ENCODE data around the gene HPSE2. TPM values are rescaled to one million over a fixed set of nuclear protein-coding genes. Genes with fewer than 3 reads are reported as not detected.

Gene HPSE2
- total RNA-seq, 2 donors from 2014 or later: 1.0 to 1.8 TPM

GRCh38 chr10:98463976-98464754 is 771.5 kb downstream of the HPSE2 start:
- Histone ChIP-seq H3K27ac (no peak overlapping the region), H3K4me3 (no peak overlapping the region), H3K36me3 (no peaks in the 10 kb centered on the region), H3K27me3 (no peaks in the 10 kb centered on the region), H3K4me1 (no peaks in the 10 kb centered on the region), H3K9me3 (no peaks in the 10 kb centered on the region), H3K9ac (ENCODE audit: low read depth in 2 of 2, low read length in 2 of 2) (no peak overlapping the region)
- intact Hi-C loops (cut with DNase I): loop anchor here (10.0 kb wide), 1 partner anchor 111 kb away; no protein-coding TSS in a partner anchor
- DNase-seq: no peak
- TF ChIP-seq, protein P1, sequence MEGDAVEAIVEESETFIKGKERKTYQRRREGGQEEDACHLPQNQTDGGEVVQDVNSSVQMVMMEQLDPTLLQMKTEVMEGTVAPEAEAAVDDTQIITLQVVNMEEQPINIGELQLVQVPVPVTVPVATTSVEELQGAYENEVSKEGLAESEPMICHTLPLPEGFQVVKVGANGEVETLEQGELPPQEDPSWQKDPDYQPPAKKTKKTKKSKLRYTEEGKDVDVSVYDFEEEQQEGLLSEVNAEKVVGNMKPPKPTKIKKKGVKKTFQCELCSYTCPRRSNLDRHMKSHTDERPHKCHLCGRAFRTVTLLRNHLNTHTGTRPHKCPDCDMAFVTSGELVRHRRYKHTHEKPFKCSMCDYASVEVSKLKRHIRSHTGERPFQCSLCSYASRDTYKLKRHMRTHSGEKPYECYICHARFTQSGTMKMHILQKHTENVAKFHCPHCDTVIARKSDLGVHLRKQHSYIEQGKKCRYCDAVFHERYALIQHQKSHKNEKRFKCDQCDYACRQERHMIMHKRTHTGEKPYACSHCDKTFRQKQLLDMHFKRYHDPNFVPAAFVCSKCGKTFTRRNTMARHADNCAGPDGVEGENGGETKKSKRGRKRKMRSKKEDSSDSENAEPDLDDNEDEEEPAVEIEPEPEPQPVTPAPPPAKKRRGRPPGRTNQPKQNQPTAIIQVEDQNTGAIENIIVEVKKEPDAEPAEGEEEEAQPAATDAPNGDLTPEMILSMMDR (IDR thresholded peaks at IDR 0.05): no peak

GRCh38 chr10:98463016-98463415 is 772.6 kb downstream of the HPSE2 start:
- Histone ChIP-seq H3K27me3 (no peaks in the 10 kb centered on the region), H3K27ac (no peak overlapping the region), H3K4me1 (no peaks in the 10 kb centered on the region), H3K9ac (ENCODE audit: low read depth in 2 of 2, low read length in 2 of 2) (no peak overlapping the region), H3K9me3 (no peaks in the 10 kb centered on the region), H3K4me3 (no peak overlapping the region), H3K36me3 (no peaks in the 10 kb centered on the region)
- intact Hi-C loops (cut with DNase I): loop anchor here (10.0 kb wide), 1 partner anchor 112 kb away; no protein-coding TSS in a partner anchor
- no peak for DNase-seq
- TF ChIP-seq, protein P1 (IDR thresholded peaks at IDR 0.05): no peak

DNA sequence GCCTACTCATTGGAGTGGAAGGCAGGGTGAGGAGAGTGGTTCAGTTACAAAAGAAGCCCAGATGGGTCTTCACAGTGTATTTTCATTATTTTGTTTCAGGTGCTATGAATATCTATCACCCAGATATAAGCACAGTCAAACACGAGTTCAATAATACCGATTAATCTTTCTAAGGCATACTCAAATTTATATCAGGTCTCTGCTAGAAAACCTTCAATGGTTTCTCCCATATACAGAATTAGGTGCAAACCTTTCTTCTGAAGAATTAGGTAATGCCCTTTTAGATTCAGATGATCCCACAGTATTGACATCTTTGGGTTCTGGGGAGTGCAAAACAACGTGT is 774.2 kb downstream of the HPSE2 start:
- Histone ChIP-seq H3K27me3 (no peaks in the 10 kb centered on the region), H3K27ac (no peak overlapping the region), H3K9ac (ENCODE audit: low read depth in 2 of 2, low read length in 2 of 2) (no peak overlapping the region), H3K4me1 (no peaks in the 10 kb centered on the region), H3K4me3 (no peak overlapping the region), H3K9me3 (no peaks in the 10 kb centered on the region), H3K36me3 (no peaks in the 10 kb centered on the region)
- DNase-seq: no peak
- TF ChIP-seq, protein P1 (IDR thresholded peaks at IDR 0.05): no peak
- intact Hi-C loops (cut with DNase I): loop anchor here (10.0 kb wide), 1 partner anchor 113 kb away; no protein-coding TSS in a partner anchor

DNA sequence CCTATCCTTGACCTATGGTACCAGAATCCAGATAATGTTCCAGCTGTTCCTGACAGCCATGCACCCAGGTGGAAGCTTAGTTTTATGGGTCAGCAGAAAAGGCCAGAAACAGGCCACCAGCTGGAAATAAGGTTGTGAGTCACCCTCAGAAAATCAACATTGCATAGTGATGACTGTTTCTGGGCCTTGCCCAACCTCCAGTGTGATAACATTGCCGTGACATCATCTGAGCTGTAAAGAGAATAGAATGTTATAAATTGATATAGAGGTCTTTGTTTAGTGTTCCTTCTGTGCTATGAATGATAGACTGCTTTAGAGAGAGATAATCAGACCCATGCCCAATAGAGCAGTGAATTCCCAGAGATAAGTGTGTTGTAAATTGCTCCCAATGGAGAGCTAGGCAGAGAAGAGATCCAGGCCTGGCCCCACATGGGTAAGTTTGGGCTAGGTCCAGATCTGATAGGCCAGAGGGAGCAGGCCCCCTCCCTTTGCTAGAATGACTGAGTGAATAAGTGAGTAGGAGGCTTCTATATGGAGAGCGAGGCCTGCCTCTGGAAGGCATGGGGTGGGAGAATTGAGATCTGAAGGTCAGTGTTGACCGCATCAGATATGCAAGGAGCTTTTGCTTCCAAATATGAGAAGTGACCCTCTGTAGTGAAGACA is 774.7 kb downstream of the HPSE2 start:
- no peak overlapping the region for H3K9ac ChIP-seq (ENCODE audit: low read depth in 2 of 2, low read length in 2 of 2)
- no peak overlapping the region for H3K4me3 ChIP-seq
- H3K36me3 ChIP-seq: no peaks in the 10 kb centered on the region
- H3K4me1 ChIP-seq: no peaks in the 10 kb centered on the region
- peak; percentile 63 for DNase-seq
- H3K9me3 ChIP-seq: no peaks in the 10 kb centered on the region
- TF ChIP-seq, protein P1 (IDR thresholded peaks at IDR 0.05): no peak
- H3K27ac ChIP-seq: no peak overlapping the region
- intact Hi-C loops (cut with DNase I): loop anchor here (10.0 kb wide), 1 partner anchor 114 kb away; no protein-coding TSS in a partner anchor
- H3K27me3 ChIP-seq: no peaks in the 10 kb centered on the region

GRCh38 chr10:98458809-98459784 is 776.6 kb downstream of the HPSE2 start:
- TF ChIP-seq, protein P1 (IDR thresholded peaks at IDR 0.05): no peak
- no peak for DNase-seq
- Histone ChIP-seq H3K27ac (no peak overlapping the region), H3K4me1 (no peaks in the 10 kb centered on the region), H3K27me3 (no peaks in the 10 kb centered on the region), H3K4me3 (no peak overlapping the region), H3K9ac (ENCODE audit: low read depth in 2 of 2, low read length in 2 of 2) (no peak overlapping the region), H3K9me3 (no peaks in the 10 kb centered on the region), H3K36me3 (no peaks in the 10 kb centered on the region)
- intact Hi-C loops (cut with DNase I): no loop called here

All from colonic mucosa (tissue), 4 donors.